IMR-90 (cell line): ENCODE results near the gene ENOX1.

Source experiments
- CEBPB ChIP-seq: IDR thresholded peaks from 2 replicates; pipeline ENCODE4 v1.6.1; 2012; ENCODE audit warnings: low read depth, low read length, improper control_type of control experiment
- CHD1 ChIP-seq: IDR thresholded peaks from 2 replicates; pipeline ENCODE4 v1.6.1; 2012; ENCODE audit warnings: low read depth, low read length, improper control_type of control experiment
- FOS ChIP-seq: fragments of 150-350 bp; IDR thresholded peaks from 2 replicates; pipeline ENCODE4 v1.6.1; 2016; ENCODE audit warnings: low read depth, low read length
- MAFK ChIP-seq: IDR thresholded peaks from 2 replicates; pipeline ENCODE4 v1.6.1; 2012; ENCODE audit warnings: low read depth, low read length, improper control_type of control experiment
- NFE2L2 ChIP-seq: fragments of 150-350 bp; IDR thresholded peaks from 2 replicates; pipeline ENCODE4 v1.6.1; 2016; ENCODE audit warnings: low read depth, mild to moderate bottlenecking, low read length
- POLR2A ChIP-seq: IDR thresholded peaks from 2 replicates; pipeline ENCODE4 v1.6.1; 2012; ENCODE audit warnings: mild to moderate bottlenecking, low read depth, low read length
- RCOR1 ChIP-seq: IDR thresholded peaks from 2 replicates; pipeline ENCODE4 v1.6.1; 2012; ENCODE audit warnings: mild to moderate bottlenecking, low read length, improper control_type of control experiment; ENCODE audit not compliant: insufficient replicate concordance
- RFX5 ChIP-seq: IDR thresholded peaks from 2 replicates; pipeline ENCODE4 v1.8.0; 2012; ENCODE audit warnings: low read depth, mild to moderate bottlenecking, low read length, moderate library complexity
- TF ChIP-seq, protein P1 (sequence below): fragments of 150-350 bp; IDR thresholded peaks from 2 replicates; pipeline ENCODE4 v1.6.1; 2016; ENCODE audit warnings: low read depth, mild to moderate bottlenecking, low read length, moderate library complexity, borderline replicate concordance
- TF ChIP-seq, protein P2 (sequence below): conservative IDR thresholded peaks from 2 replicates; pipeline ENCODE4 v1.5.1; 2012; ENCODE audit warnings: mild to moderate bottlenecking, low read depth, low read length, improper control_type of control experiment

DNA sequence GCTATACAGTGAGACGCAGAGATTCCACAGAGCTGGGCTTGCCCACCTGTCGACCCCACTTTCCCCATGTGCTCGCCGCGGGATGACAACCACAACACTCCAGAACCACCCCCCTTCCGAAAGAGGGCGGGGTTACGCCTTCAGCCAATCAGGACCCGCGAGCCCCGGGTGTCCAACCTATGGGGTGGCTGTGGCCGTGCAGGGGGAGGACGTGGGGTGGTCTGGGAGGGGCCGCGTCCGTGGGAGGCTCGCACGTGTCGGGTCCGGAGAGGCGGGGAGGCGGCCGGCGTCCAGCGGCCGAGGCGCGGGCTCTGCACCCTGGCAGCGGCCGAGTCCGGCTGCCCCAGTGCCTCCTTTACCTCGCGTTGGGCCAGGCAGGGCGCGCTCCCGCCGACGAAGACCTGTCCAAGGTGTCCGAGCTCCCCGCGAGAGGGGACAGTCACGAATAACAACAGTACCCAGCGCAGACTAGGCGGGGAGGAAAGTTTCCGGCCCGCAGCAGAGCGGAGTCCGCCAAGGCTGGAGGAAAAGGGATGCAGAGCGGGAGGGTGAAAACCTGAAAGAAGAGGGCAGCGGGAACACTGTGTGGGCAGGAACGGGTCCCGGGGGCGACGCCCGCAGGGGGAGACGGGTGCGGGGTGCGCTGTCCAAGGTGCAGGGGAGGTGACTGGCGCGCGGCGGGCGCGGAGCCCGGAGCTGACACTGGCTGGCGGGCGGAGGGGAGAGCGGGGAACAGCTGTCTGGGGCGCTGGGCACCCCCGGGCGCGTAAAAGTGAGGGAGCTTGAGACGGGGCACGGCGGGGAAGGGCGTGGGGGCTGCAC lies 911 bp downstream of the ENOX1 start:
- no peak for TF ChIP-seq CHD1
- TF ChIP-seq, protein P1, sequence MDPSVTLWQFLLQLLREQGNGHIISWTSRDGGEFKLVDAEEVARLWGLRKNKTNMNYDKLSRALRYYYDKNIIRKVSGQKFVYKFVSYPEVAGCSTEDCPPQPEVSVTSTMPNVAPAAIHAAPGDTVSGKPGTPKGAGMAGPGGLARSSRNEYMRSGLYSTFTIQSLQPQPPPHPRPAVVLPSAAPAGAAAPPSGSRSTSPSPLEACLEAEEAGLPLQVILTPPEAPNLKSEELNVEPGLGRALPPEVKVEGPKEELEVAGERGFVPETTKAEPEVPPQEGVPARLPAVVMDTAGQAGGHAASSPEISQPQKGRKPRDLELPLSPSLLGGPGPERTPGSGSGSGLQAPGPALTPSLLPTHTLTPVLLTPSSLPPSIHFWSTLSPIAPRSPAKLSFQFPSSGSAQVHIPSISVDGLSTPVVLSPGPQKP: no peak
- TF ChIP-seq, protein P2, sequence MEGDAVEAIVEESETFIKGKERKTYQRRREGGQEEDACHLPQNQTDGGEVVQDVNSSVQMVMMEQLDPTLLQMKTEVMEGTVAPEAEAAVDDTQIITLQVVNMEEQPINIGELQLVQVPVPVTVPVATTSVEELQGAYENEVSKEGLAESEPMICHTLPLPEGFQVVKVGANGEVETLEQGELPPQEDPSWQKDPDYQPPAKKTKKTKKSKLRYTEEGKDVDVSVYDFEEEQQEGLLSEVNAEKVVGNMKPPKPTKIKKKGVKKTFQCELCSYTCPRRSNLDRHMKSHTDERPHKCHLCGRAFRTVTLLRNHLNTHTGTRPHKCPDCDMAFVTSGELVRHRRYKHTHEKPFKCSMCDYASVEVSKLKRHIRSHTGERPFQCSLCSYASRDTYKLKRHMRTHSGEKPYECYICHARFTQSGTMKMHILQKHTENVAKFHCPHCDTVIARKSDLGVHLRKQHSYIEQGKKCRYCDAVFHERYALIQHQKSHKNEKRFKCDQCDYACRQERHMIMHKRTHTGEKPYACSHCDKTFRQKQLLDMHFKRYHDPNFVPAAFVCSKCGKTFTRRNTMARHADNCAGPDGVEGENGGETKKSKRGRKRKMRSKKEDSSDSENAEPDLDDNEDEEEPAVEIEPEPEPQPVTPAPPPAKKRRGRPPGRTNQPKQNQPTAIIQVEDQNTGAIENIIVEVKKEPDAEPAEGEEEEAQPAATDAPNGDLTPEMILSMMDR: no peak
- TF ChIP-seq FOS: no peak
- TF ChIP-seq POLR2A: no peak
- no peak for TF ChIP-seq RFX5
- no peak for TF ChIP-seq CEBPB
- TF ChIP-seq NFE2L2: no peak
- no peak for TF ChIP-seq MAFK
- no peak for TF ChIP-seq RCOR1
